Measurements from ENCODE around the gene ARRDC1. TPM values are rescaled to one million over a fixed set of nuclear protein-coding genes. Genes with fewer than 3 reads are reported as not detected.
"Not testable (repeated sequence)": the region's sequence is repeated elsewhere in the genome, so short reads cannot be mapped to it uniquely, and the experiment has no call there.

The ARRDC1 gene
- total RNA-seq, 1 experiment from 2014 or later: 47.1 TPM

GRCh38 chr9:137620581-137620980 is 15.1 kb downstream of the ARRDC1 start:
- no peak overlapping the region; a peak in 1 of 4 replicates for H3K4me3 ChIP-seq (ENCODE audit: low read depth in 2 of 2, low read length in 2 of 2)
- TF ChIP-seq REST (IDR thresholded peaks at IDR 0.05; ENCODE audit: insufficient read depth in 1 of 2, low read depth in 2 of 2, low read length in 1 of 2) (no peak), SIN3A (IDR thresholded peaks at IDR 0.05; ENCODE audit: borderline replicate concordance, insufficient read depth, low read depth, low read length) (no peak), POLR2AphosphoS5 (IDR thresholded peaks at IDR 0.05; ENCODE audit: low read depth, low read length) (no peak), CTCF (IDR thresholded peaks at IDR 0.05) (no peak), TCF7L2 (IDR thresholded peaks at IDR 0.05; ENCODE audit: low read depth, low read length) (no peak)
- intact Hi-C loops (cut with micrococcal nuclease; ENCODE audit: unreplicated experiment) (no loop called here), in situ Hi-C loops (cut with HindIII; ENCODE audit: low pct_unique_long_range_greater_than_20kb, low sequenced_read_pairs) (no loop called here)
- H3K9me3 ChIP-seq (ENCODE audit: control insufficient read depth, insufficient read depth, low read depth, low read length): no peaks in the 10 kb centered on the region
- H3K27me3 ChIP-seq (ENCODE audit: control insufficient read depth, insufficient read depth, low read length): no peaks in the 10 kb centered on the region
- no TSS peak for BruUV-seq (replicated peaks)
- ATAC-seq (no peak), DNase-seq (ENCODE audit: low read depth, low spot score) (no peak)
- peaks cover 26% of the 10 kb centered on the region for H3K4me1 ChIP-seq (ENCODE audit: control insufficient read depth, insufficient read depth, low read length)
- CTCF ChIA-PET: no interaction called here
- H3K36me3 ChIP-seq (ENCODE audit: control insufficient read depth, insufficient read depth, low read length): peaks cover 6% of the 10 kb centered on the region; the same call in 1 of the 2 replicates
- H3K27ac ChIP-seq (ENCODE audit: low read length): no peak overlapping the region
- POLR2A ChIA-PET: no interaction called here

- TF ChIP-seq SIN3A (IDR thresholded peaks at IDR 0.05; ENCODE audit: borderline replicate concordance, insufficient read depth, low read depth, low read length) (no peak), TCF7L2 (IDR thresholded peaks at IDR 0.05; ENCODE audit: low read depth, low read length) (no peak), REST (IDR thresholded peaks at IDR 0.05; ENCODE audit: insufficient read depth in 1 of 2, low read depth in 2 of 2, low read length in 1 of 2) (no peak), CTCF (IDR thresholded peaks at IDR 0.05) (no peak)
- no peak overlapping the region for H3K27ac ChIP-seq (ENCODE audit: low read length)
- DNase-seq (ENCODE audit: low read depth, low spot score) (no peak), ATAC-seq (no peak)
- H3K9me3 ChIP-seq (ENCODE audit: control insufficient read depth, insufficient read depth, low read depth, low read length): no peaks in the 10 kb centered on the region
- in situ Hi-C loops (cut with HindIII; ENCODE audit: low pct_unique_long_range_greater_than_20kb, low sequenced_read_pairs): no loop called here
- POLR2A ChIA-PET: no interaction called here
- no TSS peak for BruUV-seq (replicated peaks)
- no peak overlapping the region for H3K4me3 ChIP-seq (ENCODE audit: low read depth in 2 of 2, low read length in 2 of 2)
- H3K36me3 ChIP-seq (ENCODE audit: control insufficient read depth, insufficient read depth, low read length): peaks cover 4% of the 10 kb centered on the region; the same call in 1 of the 2 replicates
- CTCF ChIA-PET: no interaction called here
- peaks cover 24% of the 10 kb centered on the region for H3K4me1 ChIP-seq (ENCODE audit: control insufficient read depth, insufficient read depth, low read length)
- intact Hi-C loops (cut with micrococcal nuclease; ENCODE audit: unreplicated experiment): no loop called here
- no peaks in the 10 kb centered on the region for H3K27me3 ChIP-seq (ENCODE audit: control insufficient read depth, insufficient read depth, low read length)
Measured at GRCh38 chr9:137621131-137621757, 15.8 kb downstream of the ARRDC1 start.

GRCh38 chr9:137622211-137622610 is 16.7 kb downstream of the ARRDC1 start:
- BruUV-seq (replicated peaks); DNase-seq (ENCODE audit: low read depth, low spot score); H3K9me3 ChIP-seq (ENCODE audit: control insufficient read depth, insufficient read depth, low read depth, low read length); H3K36me3 ChIP-seq (ENCODE audit: control insufficient read depth, insufficient read depth, low read length); H3K27me3 ChIP-seq (ENCODE audit: control insufficient read depth, insufficient read depth, low read length); in situ Hi-C loops (cut with HindIII; ENCODE audit: low pct_unique_long_range_greater_than_20kb, low sequenced_read_pairs); H3K4me3 ChIP-seq (ENCODE audit: low read depth in 2 of 2, low read length in 2 of 2); ATAC-seq; intact Hi-C loops (cut with micrococcal nuclease; ENCODE audit: unreplicated experiment); H3K27ac ChIP-seq (ENCODE audit: low read length): not testable (repeated sequence)
- POLR2A ChIA-PET: interaction anchor here (0.6 kb wide), 1 partner anchor 39 kb away, joined by 6 read pairs; no protein-coding TSS in a partner anchor
- CTCF ChIA-PET: interaction anchor here (0.6 kb wide), 1 partner anchor 11 kb away, joined by 3 read pairs; no protein-coding TSS in a partner anchor
- peaks cover 19% of the 10 kb centered on the region for H3K4me1 ChIP-seq (ENCODE audit: control insufficient read depth, insufficient read depth, low read length)
